Transverse colon (tissue), 4 donors: ENCODE data around the gene SH2D4B. TPM values are rescaled to one million over a fixed set of nuclear protein-coding genes. Genes with fewer than 3 reads are reported as not detected.

Experiments
- DNase-seq: peaks from one replicate; pipeline ENCODE4 v3.0.0-alpha.2; 2019
- H3K27ac ChIP-seq, 4 donors: fragments of 200-600 bp; sonication (generic); 2 replicates each; pipeline ENCODE4 v1.5.1; 2016 to 2018; ENCODE audit warnings: inconsistent platforms in 4 of 4
- H3K27me3 ChIP-seq: fragments of 200-600 bp; sonication (generic); 2 replicates; pipeline ENCODE4 v1.5.1; 2017; ENCODE audit warnings: inconsistent platforms
- H3K36me3 ChIP-seq, 4 donors: fragments of 200-600 bp; sonication (generic); 2 replicates each; pipeline ENCODE4 v1.5.1; 2017 to 2019; ENCODE audit warnings: inconsistent platforms in 4 of 4
- H3K4me1 ChIP-seq, 4 donors: fragments of 200-600 bp; sonication (generic); 2 replicates each; pipeline ENCODE4 v1.5.1; 2017 to 2020; ENCODE audit warnings: inconsistent platforms in 4 of 4
- H3K4me3 ChIP-seq, 4 donors: fragments of 200-600 bp; sonication (generic); 1 replicate in 1 of 4; 2 replicates in 3 of 4; pipeline versions ENCODE4 v1.5.1 to v1.6.1; 2017 to 2019; ENCODE audit warnings: inconsistent platforms in 4 of 4
- H3K9me3 ChIP-seq, 2 donors: fragments of 200-600 bp; sonication (generic); 2 replicates each; pipeline ENCODE4 v1.5.1; 2017 to 2019; ENCODE audit warnings: inconsistent platforms in 2 of 2
- CTCF ChIP-seq, 5 experiments: fragments of 200-600 bp in 3 of 5; fragments of 450-650 bp in 2 of 5; sonication (generic) in 3 of 5; IDR thresholded peaks; 1 replicate in 2 of 5; 2 replicates in 3 of 5; pipeline ENCODE4 v1.5.1; 2016 to 2017; ENCODE audit warnings: antibody characterized with exemption in 5 of 5, inconsistent platforms in 3 of 5, mild to moderate bottlenecking in 2 of 5, moderate library complexity in 1 of 5
- EP300 ChIP-seq: sonication (generic); formaldehyde crosslinking; IDR thresholded peaks from one replicate; pipeline ENCODE4 v1.6.1; 2017; ENCODE audit warnings: antibody characterized with exemption, low read depth
- POLR2A ChIP-seq: fragments of 450-650 bp; IDR thresholded peaks from one replicate; pipeline ENCODE4 v1.6.1; 2016; ENCODE audit warnings: antibody characterized with exemption, mild to moderate bottlenecking, moderate library complexity
- POLR2AphosphoS5 ChIP-seq, 3 donors: sonication (generic); formaldehyde crosslinking; IDR thresholded peaks; one replicate each; pipeline ENCODE4 v1.6.1; 2016; ENCODE audit warnings: antibody characterized with exemption in 3 of 3
- whole genome bisulfite sequencing, 2 donors: methylation state at CpG; one replicate each; pipeline ENCODE4 v1.1.5; 2018; ENCODE audit warnings: low coverage in 1 of 2; 5-methylcytosine and 5-hydroxymethylcytosine counted together
- in situ Hi-C, 4 donors: fragments of 200-750 bp; cut with MboI; loops; one replicate each; pipeline versions ENCODE4 v1.15.0 to v1.15.1; 2017; ENCODE audit warnings: low sequenced_read_pairs in 3 of 4, low pct_ligation_motif_present in 1 of 4, low pct_unique_long_range_greater_than_20kb in 1 of 4
- intact Hi-C: fragments of 100-400 bp; cut with DNase I; formaldehyde crosslinking; loops from one replicate; pipeline ENCODE4 v1.15.1; 2023; ENCODE audit warnings: low total_unique reads
- total RNA-seq, 4 donors: library from RNA; depleted of rRNA; stranded (reverse); fragments of >200 nt; gene quantifications; one replicate each; pipeline ENCODE4 v1.1.0, GENCODE V29; 2016

The SH2D4B gene
- total RNA-seq, 4 donors from 2014 or later, result 0.32 TPM; not detected in 3

GRCh38 chr10:80515941-80516340, 21.8 kb upstream of the SH2D4B start:
- TF ChIP-seq EP300 (no peak), POLR2A (no peak), CTCF (IDR thresholded peaks at IDR 0.05) (no peak), POLR2AphosphoS5 (IDR thresholded peaks at IDR 0.05) (no peak)
- no peaks in the 10 kb centered on the region for H3K27me3 ChIP-seq
- H3K4me3 ChIP-seq, result no peak overlapping the region
- no peaks in the 10 kb centered on the region for H3K4me1 ChIP-seq
- intact Hi-C loops (no loop called here), in situ Hi-C loops (no loop called here)
- WGBS, 2 donors, result 91 to 93% methylated on average over 3 to 12 of the region's 12 CpGs
- H3K27ac ChIP-seq, result no peak overlapping the region
- no peak for DNase-seq
- H3K36me3 ChIP-seq, result peaks cover 0 to 67% (median 34%) of the 10 kb centered on the region in 4 donors
- H3K9me3 ChIP-seq, result no peaks in the 10 kb centered on the region

GRCh38 chr10:80516506-80517075, 21.1 kb upstream of the SH2D4B start:
- Histone ChIP-seq H3K4me3 (no peak overlapping the region), H3K36me3 (peaks cover 0 to 63% (median 31%) of the 10 kb centered on the region in 4 donors), H3K4me1 (no peaks in the 10 kb centered on the region), H3K27ac (peak overlapping the region in 1 of 4 donors; percentile 16), H3K9me3 (no peaks in the 10 kb centered on the region), H3K27me3 (no peaks in the 10 kb centered on the region)
- intact Hi-C loops (no loop called here), in situ Hi-C loops (no loop called here)
- TF ChIP-seq POLR2A (no peak), EP300 (no peak), CTCF (IDR thresholded peaks at IDR 0.05) (no peak), POLR2AphosphoS5 (IDR thresholded peaks at IDR 0.05) (no peak)
- 81 to 90% methylated on average over 3 to 6 of the region's 6 CpGs for WGBS, 2 donors
- no peak for DNase-seq

DNA sequence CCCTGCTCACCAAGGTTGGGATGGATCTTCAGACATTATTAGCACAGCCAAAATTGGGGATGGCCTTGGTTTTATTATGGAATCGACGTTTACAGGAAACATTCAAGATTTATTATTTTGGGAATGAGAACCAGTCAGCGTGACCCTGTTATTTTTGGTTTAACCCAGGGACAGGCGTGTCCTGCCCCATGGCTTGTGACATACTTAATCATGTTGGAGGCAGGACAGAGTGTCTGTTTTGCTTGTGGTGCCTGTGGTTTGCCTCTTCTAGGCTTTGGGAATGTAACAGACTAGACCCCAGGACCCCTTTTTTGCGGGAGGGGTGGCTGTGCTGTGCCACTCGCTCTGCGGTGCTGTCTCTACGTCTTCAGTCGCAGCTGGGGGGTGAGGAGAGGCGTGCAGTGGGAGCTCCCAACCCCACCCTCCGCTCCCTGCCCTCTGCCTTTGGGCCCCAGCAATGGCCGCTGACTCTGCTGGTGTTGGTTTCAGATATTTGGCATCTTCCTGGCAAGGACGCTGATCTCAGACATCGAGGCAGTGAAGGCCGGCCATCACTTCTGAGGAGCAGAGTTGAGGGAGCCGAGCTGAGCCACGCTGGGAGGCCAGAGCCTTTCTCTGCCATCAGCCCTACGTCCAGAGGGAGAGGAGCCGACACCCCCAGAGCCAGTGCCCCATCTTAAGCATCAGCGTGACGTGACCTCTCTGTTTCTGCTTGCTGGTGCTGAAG, 20.1 kb upstream of the SH2D4B start:
- H3K4me1 ChIP-seq, result no peaks in the 10 kb centered on the region
- H3K27me3 ChIP-seq, result no peaks in the 10 kb centered on the region
- TF ChIP-seq POLR2AphosphoS5 (IDR thresholded peaks at IDR 0.05), result no peak
- no peak for TF ChIP-seq POLR2A
- TF ChIP-seq CTCF (IDR thresholded peaks at IDR 0.05), result no peak
- TF ChIP-seq EP300, result no peak
- 82 to 88% methylated on average over 4 to 19 of the region's 21 CpGs for WGBS, 2 donors
- intact Hi-C loops (no loop called here), in situ Hi-C loops (no loop called here)
- no peak overlapping the region for H3K4me3 ChIP-seq
- no peaks in the 10 kb centered on the region for H3K9me3 ChIP-seq
- peak overlapping the region in 1 of 4 donors; percentile 16 for H3K27ac ChIP-seq
- peaks cover 0 to 55% (median 28%) of the 10 kb centered on the region in 4 donors for H3K36me3 ChIP-seq
- DNase-seq, result no peak

DNA sequence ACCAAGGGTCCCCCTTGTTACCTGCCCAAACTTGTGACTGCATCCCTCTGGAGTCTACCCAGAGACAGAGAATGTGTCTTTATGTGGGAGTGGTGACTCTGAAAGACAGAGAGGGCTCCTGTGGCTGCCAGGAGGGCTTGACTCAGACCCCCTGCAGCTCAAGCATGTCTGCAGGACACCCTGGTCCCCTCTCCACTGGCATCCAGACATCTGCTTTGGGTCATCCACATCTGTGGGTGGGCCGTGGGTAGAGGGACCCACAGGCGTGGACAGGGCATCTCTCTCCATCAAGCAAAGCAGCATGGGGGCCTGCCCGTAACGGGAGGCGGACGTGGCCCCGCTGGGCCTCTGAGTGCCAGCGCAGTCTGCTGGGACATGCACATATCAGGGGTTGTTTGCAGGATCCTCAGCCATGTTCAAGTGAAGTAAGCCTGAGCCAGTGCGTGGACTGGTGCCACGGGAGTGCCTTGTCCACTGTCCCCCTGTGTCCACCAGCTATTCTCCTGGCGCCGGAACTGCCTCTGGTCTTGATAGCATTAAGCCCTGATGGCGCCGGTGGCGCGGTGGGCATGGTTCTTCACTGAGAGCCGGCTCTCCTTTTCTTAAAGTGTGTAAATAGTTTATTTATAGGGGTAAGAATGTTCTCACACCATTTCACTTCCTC, 19.4 kb upstream of the SH2D4B start:
- DNase-seq, result no peak
- Histone ChIP-seq H3K4me3 (no peak overlapping the region), H3K27me3 (no peaks in the 10 kb centered on the region), H3K9me3 (no peaks in the 10 kb centered on the region), H3K4me1 (no peaks in the 10 kb centered on the region), H3K27ac (peak overlapping the region in 1 of 4 donors; percentile 13), H3K36me3 (peaks cover 0 to 50% (median 24%) of the 10 kb centered on the region in 4 donors)
- WGBS, 2 donors, result 85% methylated on average over 17 of the region's 17 CpGs; no CpG with 5 or more reads in 1 of the 2 donors
- intact Hi-C loops, result no loop called here
- in situ Hi-C loops, result no loop called here
- TF ChIP-seq POLR2AphosphoS5 (IDR thresholded peaks at IDR 0.05) (peak in 1 of 3 donors; percentile 28), POLR2A (no peak), CTCF (IDR thresholded peaks at IDR 0.05) (no peak)
